ENCODE data around the gene CDC14B. TPM values are rescaled to one million over a fixed set of nuclear protein-coding genes. Genes with fewer than 3 reads are reported as not detected.
"Not testable (repeated sequence)": the region's sequence is repeated elsewhere in the genome, so short reads cannot be mapped to it uniquely, and the experiment has no call there.

CDC14B gene
- total RNA-seq, 1 donor from 2014 or later: 53.2 TPM

GRCh38 chr9:96599298-96599697 lies 20.3 kb downstream of the CDC14B start:
- H3K9me3 Mint-ChIP-seq (ENCODE audit: low read depth): peaks cover 5% of the 10 kb centered on the region
- no peak for TF ChIP-seq CTCF (IDR thresholded peaks at IDR 0.05; ENCODE audit: unreplicated experiment)
- H3K36me3 Mint-ChIP-seq (ENCODE audit: insufficient read depth): peaks cover 9% of the 10 kb centered on the region
- H3K27ac Mint-ChIP-seq: peak overlapping the region; percentile 6
- DNase-seq (ENCODE audit: low spot score, unreplicated experiment): no peak
- H3K4me3 Mint-ChIP-seq (ENCODE audit: low read depth): no peak overlapping the region
- H3K4me1 Mint-ChIP-seq (ENCODE audit: low read depth): peaks cover 3% of the 10 kb centered on the region
- H3K27me3 Mint-ChIP-seq: no peaks in the 10 kb centered on the region

- H3K27ac Mint-ChIP-seq: peak overlapping the region; percentile 13
- H3K4me1 Mint-ChIP-seq (ENCODE audit: low read depth): peaks cover 1% of the 10 kb centered on the region
- no peak for DNase-seq (ENCODE audit: low spot score, unreplicated experiment)
- no peak for TF ChIP-seq CTCF (IDR thresholded peaks at IDR 0.05; ENCODE audit: unreplicated experiment)
- H3K27me3 Mint-ChIP-seq: no peaks in the 10 kb centered on the region
- H3K9me3 Mint-ChIP-seq (ENCODE audit: low read depth): peaks cover 5% of the 10 kb centered on the region
- peaks cover 6% of the 10 kb centered on the region for H3K36me3 Mint-ChIP-seq (ENCODE audit: insufficient read depth)
- H3K4me3 Mint-ChIP-seq (ENCODE audit: low read depth): no peak overlapping the region
These were observed 23.0 kb downstream of the CDC14B start for GRCh38 chr9:96596601-96597111.

GRCh38 chr9:96587338-96588315 lies 32.0 kb downstream of the CDC14B start:
- Mint-ChIP-seq H3K9me3 (ENCODE audit: low read depth) (no peaks in the 10 kb centered on the region), H3K4me3 (ENCODE audit: low read depth) (no peak overlapping the region), H3K4me1 (ENCODE audit: low read depth) (peaks cover 6% of the 10 kb centered on the region), H3K36me3 (ENCODE audit: insufficient read depth) (no peaks in the 10 kb centered on the region), H3K27ac (peak overlapping the region; percentile 5), H3K27me3 (no peaks in the 10 kb centered on the region)
- TF ChIP-seq CTCF (IDR thresholded peaks at IDR 0.05; ENCODE audit: unreplicated experiment): no peak
- no peak for DNase-seq (ENCODE audit: low spot score, unreplicated experiment)

- H3K27ac Mint-ChIP-seq: no peak overlapping the region
- TF ChIP-seq CTCF (IDR thresholded peaks at IDR 0.05; ENCODE audit: unreplicated experiment): no peak
- DNase-seq (ENCODE audit: low spot score, unreplicated experiment): no peak
- H3K4me1 Mint-ChIP-seq (ENCODE audit: low read depth): peaks cover 13% of the 10 kb centered on the region
- H3K36me3 Mint-ChIP-seq (ENCODE audit: insufficient read depth): no peaks in the 10 kb centered on the region
- no peak overlapping the region for H3K4me3 Mint-ChIP-seq (ENCODE audit: low read depth)
- H3K9me3 Mint-ChIP-seq (ENCODE audit: low read depth): no peaks in the 10 kb centered on the region
- H3K27me3 Mint-ChIP-seq: no peaks in the 10 kb centered on the region
These were observed 34.2 kb downstream of the CDC14B start for GRCh38 chr9:96585426-96585825.

- not testable (repeated sequence) for H3K27me3 Mint-ChIP-seq; H3K4me3 Mint-ChIP-seq (ENCODE audit: low read depth); DNase-seq (ENCODE audit: low spot score, unreplicated experiment); H3K36me3 Mint-ChIP-seq (ENCODE audit: insufficient read depth); H3K9me3 Mint-ChIP-seq (ENCODE audit: low read depth)
- Mint-ChIP-seq H3K27ac (peak overlapping the region; percentile 84), H3K4me1 (ENCODE audit: low read depth) (peaks cover 18% of the 10 kb centered on the region)
These were observed 37.4 kb downstream of the CDC14B start for GRCh38 chr9:96582199-96582598.

Measured in progenitor cell of endocrine pancreas (in vitro differentiated cells).